DMS79 (cell line): ENCODE data around the gene SKI.

Experiments used
- DNase-seq: peaks from one replicate; lab custom pipeline; 2025; lab: John Stamatoyannopoulos, UW

Gene SKI

GRCh38 chr1:2229911-2230731 lies 2.0 kb downstream of the SKI start:
- DNase-seq, result no peak

- DNase-seq, result no peak
Measured at GRCh38 chr1:2230781-2231531, 2.8 kb downstream of the SKI start.

GRCh38 chr1:2231532-2232254 lies 3.6 kb downstream of the SKI start:
- DNase-seq, result no peak

- no peak for DNase-seq
Measured at GRCh38 chr1:2232255-2232915, 4.3 kb downstream of the SKI start.

- no peak for DNase-seq
Measured at GRCh38 chr1:2232916-2233438, 4.9 kb downstream of the SKI start.

GRCh38 chr1:2233468-2233867 lies 5.3 kb downstream of the SKI start:
- DNase-seq, result no peak

GRCh38 chr1:2233997-2234761 lies 6.1 kb downstream of the SKI start:
- no peak for DNase-seq

- DNase-seq, result no peak
Measured at GRCh38 chr1:2234762-2235113, 6.6 kb downstream of the SKI start.

- no peak for DNase-seq
Measured at GRCh38 chr1:2235300-2235998, 7.3 kb downstream of the SKI start.

- no peak for DNase-seq
Measured at GRCh38 chr1:2236695-2237677, 8.9 kb downstream of the SKI start.

GRCh38 chr1:2237773-2238172 lies 9.7 kb downstream of the SKI start:
- no peak for DNase-seq

- DNase-seq, result no peak
Measured at GRCh38 chr1:2238361-2239012, 10.4 kb downstream of the SKI start.

- no peak for DNase-seq
Measured at GRCh38 chr1:2239013-2239370, 10.9 kb downstream of the SKI start.

GRCh38 chr1:2239384-2239985 lies 11.4 kb downstream of the SKI start:
- DNase-seq, result no peak

- DNase-seq, result no peak
Measured at GRCh38 chr1:2240270-2241156, 12.4 kb downstream of the SKI start.

- no peak for DNase-seq
Measured at GRCh38 chr1:2241820-2242219, 13.7 kb downstream of the SKI start.
